ENCODE results near the gene SPRYD3.

SPRYD3 gene

GRCh38 chr12:53053218-53054111 lies 25.7 kb downstream of the SPRYD3 start:
- 0 out of 2 replicates have a peak, but pooled peaks have one; percentile 33 for TF ChIP-seq YY1 (IDR thresholded peaks at IDR 0.05; ENCODE audit: low read depth)
- TF ChIP-seq, protein P1, sequence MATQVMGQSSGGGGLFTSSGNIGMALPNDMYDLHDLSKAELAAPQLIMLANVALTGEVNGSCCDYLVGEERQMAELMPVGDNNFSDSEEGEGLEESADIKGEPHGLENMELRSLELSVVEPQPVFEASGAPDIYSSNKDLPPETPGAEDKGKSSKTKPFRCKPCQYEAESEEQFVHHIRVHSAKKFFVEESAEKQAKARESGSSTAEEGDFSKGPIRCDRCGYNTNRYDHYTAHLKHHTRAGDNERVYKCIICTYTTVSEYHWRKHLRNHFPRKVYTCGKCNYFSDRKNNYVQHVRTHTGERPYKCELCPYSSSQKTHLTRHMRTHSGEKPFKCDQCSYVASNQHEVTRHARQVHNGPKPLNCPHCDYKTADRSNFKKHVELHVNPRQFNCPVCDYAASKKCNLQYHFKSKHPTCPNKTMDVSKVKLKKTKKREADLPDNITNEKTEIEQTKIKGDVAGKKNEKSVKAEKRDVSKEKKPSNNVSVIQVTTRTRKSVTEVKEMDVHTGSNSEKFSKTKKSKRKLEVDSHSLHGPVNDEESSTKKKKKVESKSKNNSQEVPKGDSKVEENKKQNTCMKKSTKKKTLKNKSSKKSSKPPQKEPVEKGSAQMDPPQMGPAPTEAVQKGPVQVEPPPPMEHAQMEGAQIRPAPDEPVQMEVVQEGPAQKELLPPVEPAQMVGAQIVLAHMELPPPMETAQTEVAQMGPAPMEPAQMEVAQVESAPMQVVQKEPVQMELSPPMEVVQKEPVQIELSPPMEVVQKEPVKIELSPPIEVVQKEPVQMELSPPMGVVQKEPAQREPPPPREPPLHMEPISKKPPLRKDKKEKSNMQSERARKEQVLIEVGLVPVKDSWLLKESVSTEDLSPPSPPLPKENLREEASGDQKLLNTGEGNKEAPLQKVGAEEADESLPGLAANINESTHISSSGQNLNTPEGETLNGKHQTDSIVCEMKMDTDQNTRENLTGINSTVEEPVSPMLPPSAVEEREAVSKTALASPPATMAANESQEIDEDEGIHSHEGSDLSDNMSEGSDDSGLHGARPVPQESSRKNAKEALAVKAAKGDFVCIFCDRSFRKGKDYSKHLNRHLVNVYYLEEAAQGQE (IDR thresholded peaks at IDR 0.05; ENCODE audit: low read depth) = no peak
- no peak for TF ChIP-seq FOXM1 (IDR thresholded peaks at IDR 0.05; ENCODE audit: borderline replicate concordance, low read depth)
- TF ChIP-seq, protein P2, sequence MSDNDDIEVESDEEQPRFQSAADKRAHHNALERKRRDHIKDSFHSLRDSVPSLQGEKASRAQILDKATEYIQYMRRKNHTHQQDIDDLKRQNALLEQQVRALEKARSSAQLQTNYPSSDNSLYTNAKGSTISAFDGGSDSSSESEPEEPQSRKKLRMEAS (IDR thresholded peaks at IDR 0.05) = no peak; the same call in 1 of the 2 replicates
- no peak for TF ChIP-seq TAF1 (IDR thresholded peaks at IDR 0.05; ENCODE audit: low read depth)
- no peak for TF ChIP-seq NFIC (IDR thresholded peaks at IDR 0.05)
- no peak for TF ChIP-seq ZBTB7A (IDR thresholded peaks at IDR 0.05; ENCODE audit: low read depth)
- TF ChIP-seq RAD21 (IDR thresholded peaks at IDR 0.05; ENCODE audit: low read depth) = peak; percentile 50
- TF ChIP-seq USF1 (IDR thresholded peaks at IDR 0.05) = peak; percentile 76
- peak; percentile 34; the same call in 1 of the 2 replicates for TF ChIP-seq TCF12 (IDR thresholded peaks at IDR 0.05; ENCODE audit: low read depth)
- TF ChIP-seq EP300 (IDR thresholded peaks at IDR 0.05; ENCODE audit: borderline replicate concordance) = no peak
- no peak for TF ChIP-seq EGR1 (IDR thresholded peaks at IDR 0.05)
- no peak for TF ChIP-seq CEBPB (IDR thresholded peaks at IDR 0.05)

GRCh38 chr12:53052419-53053217 lies 26.6 kb downstream of the SPRYD3 start:
- TF ChIP-seq CEBPB (IDR thresholded peaks at IDR 0.05) (no peak), TCF12 (IDR thresholded peaks at IDR 0.05; ENCODE audit: low read depth) (peak; percentile 84), EGR1 (IDR thresholded peaks at IDR 0.05) (no peak), USF1 (IDR thresholded peaks at IDR 0.05) (no peak), TAF1 (IDR thresholded peaks at IDR 0.05; ENCODE audit: low read depth) (no peak), ZBTB7A (IDR thresholded peaks at IDR 0.05; ENCODE audit: low read depth) (no peak), NFIC (IDR thresholded peaks at IDR 0.05) (peak; percentile 92), EP300 (IDR thresholded peaks at IDR 0.05; ENCODE audit: borderline replicate concordance) (peak; percentile 32; the same call in 1 of the 2 replicates)
- TF ChIP-seq, protein P2 (IDR thresholded peaks at IDR 0.05) = no peak

- TF ChIP-seq CEBPB (IDR thresholded peaks at IDR 0.05) (no peak), NFIC (IDR thresholded peaks at IDR 0.05) (no peak), FOXM1 (IDR thresholded peaks at IDR 0.05; ENCODE audit: borderline replicate concordance, low read depth) (no peak)
These were observed 27.2 kb downstream of the SPRYD3 start for GRCh38 chr12:53051881-53052412.

DNA sequence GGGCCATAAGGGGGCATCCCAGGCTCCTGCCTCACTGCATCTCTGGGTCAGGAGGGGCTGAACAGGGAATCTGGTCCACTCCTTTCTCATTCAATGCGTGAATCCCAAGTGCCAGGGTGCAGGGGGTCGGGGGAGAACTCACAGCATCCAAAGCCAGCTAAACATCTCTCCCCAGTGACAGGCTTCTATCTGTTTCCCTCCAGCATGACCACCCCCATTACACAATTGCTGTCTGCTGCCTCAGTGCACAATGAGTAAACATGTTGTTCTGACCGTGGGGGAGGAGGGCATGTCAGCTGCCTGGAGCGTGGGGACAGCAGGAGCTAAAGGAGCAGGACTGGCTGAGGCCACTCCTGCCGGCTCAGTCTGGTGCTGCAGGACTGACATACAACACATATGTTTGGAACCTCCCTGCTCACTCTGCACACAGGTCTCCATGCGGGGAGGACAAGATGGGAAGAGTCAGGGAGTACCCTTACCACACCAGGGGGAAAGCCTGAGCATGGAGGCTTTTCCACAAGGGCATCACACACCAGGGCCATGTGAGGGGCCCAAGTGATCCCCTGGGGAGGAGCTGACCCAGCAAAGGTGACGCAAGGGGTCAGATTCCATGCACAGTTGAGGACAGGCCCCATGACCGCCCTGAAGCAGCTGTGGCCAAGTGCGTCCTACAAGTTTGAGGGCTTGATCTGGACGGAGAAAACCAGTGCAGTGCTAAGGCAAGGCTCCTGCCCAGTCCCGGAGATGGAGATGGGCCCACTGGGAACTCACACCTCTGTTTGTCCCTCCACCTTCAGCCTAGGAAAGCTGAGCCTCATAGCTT lies 27.9 kb downstream of the SPRYD3 start:
- no peak for TF ChIP-seq FOXM1 (IDR thresholded peaks at IDR 0.05; ENCODE audit: borderline replicate concordance, low read depth)
- TF ChIP-seq EGR1 (IDR thresholded peaks at IDR 0.05) = no peak
- TF ChIP-seq, protein P2 (IDR thresholded peaks at IDR 0.05) = no peak
- no peak for TF ChIP-seq CEBPB (IDR thresholded peaks at IDR 0.05)
- TF ChIP-seq TEAD4 (IDR thresholded peaks at IDR 0.05) = no peak
- no peak for TF ChIP-seq EP300 (IDR thresholded peaks at IDR 0.05; ENCODE audit: borderline replicate concordance)
- TF ChIP-seq RAD21 (IDR thresholded peaks at IDR 0.05; ENCODE audit: low read depth) = no peak

DNA sequence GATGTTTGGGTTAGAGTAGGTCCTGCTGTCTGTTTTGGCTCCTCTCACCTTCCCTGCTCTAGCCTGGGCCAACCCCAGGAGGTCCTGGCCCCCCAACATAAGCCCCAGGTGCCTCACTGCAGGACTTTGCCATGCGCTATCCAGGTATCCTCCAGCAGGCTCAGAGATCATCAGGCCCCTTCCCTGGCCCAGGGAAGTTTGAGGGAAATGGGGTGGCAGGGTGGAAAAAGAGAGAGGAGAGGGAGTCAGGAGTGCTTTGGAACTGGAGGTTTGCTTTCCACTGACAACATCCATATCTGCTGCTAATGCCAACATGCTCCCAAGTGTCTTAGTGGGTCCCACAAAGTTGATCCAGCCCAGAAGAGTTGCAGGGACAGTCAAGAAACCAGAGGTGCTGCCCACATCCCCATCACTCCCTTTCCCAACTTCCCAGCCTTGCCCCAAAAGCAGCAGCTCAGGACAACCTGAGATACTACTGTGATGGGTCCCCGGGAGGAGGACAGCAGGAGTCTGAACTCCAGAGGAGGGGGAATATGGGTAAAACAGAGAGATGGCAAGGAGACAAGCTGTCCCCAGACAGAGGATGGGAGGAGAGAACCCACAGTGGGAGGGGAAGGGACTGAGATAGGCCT lies 28.6 kb downstream of the SPRYD3 start:
- TF ChIP-seq TEAD4 (IDR thresholded peaks at IDR 0.05) (no peak), CEBPB (IDR thresholded peaks at IDR 0.05) (no peak), ZBTB7A (IDR thresholded peaks at IDR 0.05; ENCODE audit: low read depth) (no peak), YY1 (IDR thresholded peaks at IDR 0.05; ENCODE audit: low read depth) (no peak), NFIC (IDR thresholded peaks at IDR 0.05) (no peak), EGR1 (IDR thresholded peaks at IDR 0.05) (no peak), FOXM1 (IDR thresholded peaks at IDR 0.05; ENCODE audit: borderline replicate concordance, low read depth) (no peak), TCF12 (IDR thresholded peaks at IDR 0.05; ENCODE audit: low read depth) (no peak), CREB1 (IDR thresholded peaks at IDR 0.05; ENCODE audit: low read depth) (no peak), EP300 (IDR thresholded peaks at IDR 0.05; ENCODE audit: borderline replicate concordance) (no peak), TAF1 (IDR thresholded peaks at IDR 0.05; ENCODE audit: low read depth) (no peak)
- TF ChIP-seq, protein P1 (IDR thresholded peaks at IDR 0.05; ENCODE audit: low read depth) = no peak
- TF ChIP-seq, protein P2 (IDR thresholded peaks at IDR 0.05) = no peak

Measured in Ishikawa (cell line).